HepG2 (cell line): Measurements from ENCODE around the gene PPP2R5D. TPM values are rescaled to one million over a fixed set of nuclear protein-coding genes. Genes with fewer than 3 reads are reported as not detected.

Experiments used
- AGO2 ChIP-seq: fragments of 200-400 bp; formaldehyde crosslinking; optimal IDR thresholded peaks from 2 replicates; pipeline ENCODE3; 2017; ENCODE audit warnings: mild to moderate bottlenecking, low read depth, low read length, moderate library complexity
- GATAD2A ChIP-seq: IDR thresholded peaks from 2 replicates; pipeline ENCODE4 v1.6.1; 2016
- HNF1A ChIP-seq, 2 experiments: sonication (generic) in 1 of 2; formaldehyde crosslinking in 1 of 2; IDR thresholded peaks; 2 replicates each; pipeline versions ENCODE4 v1.4.0 to v1.6.1; 2016 to 2020; ENCODE audit warnings: borderline replicate concordance in 1 of 2, low read depth in 1 of 2, mild to moderate bottlenecking in 1 of 2, missing genetic modification reagents in 1 of 2
- SKI ChIP-seq: fragments of 450-650 bp; IDR thresholded peaks from one replicate; pipeline ENCODE4 v1.6.1; 2018; ENCODE audit warnings: mild to moderate bottlenecking; ENCODE audit not compliant: partially characterized antibody
- SP5 ChIP-seq: IDR thresholded peaks from 2 replicates; pipeline ENCODE4 v1.6.1; 2016; ENCODE audit warnings: low read depth, borderline replicate concordance
- ZHX2 ChIP-seq, 2 experiments: sonication (generic) in 1 of 2; formaldehyde crosslinking in 1 of 2; IDR thresholded peaks; 2 replicates each; pipeline versions ENCODE4 v1.6.1 to v1.9.0; 2014 to 2022; ENCODE audit warnings: antibody characterized with exemption in 1 of 2, borderline replicate concordance in 1 of 2, inconsistent platforms in 1 of 2, low read depth in 1 of 2, missing genetic modification reagents in 1 of 2
- ZMAT3 ChIP-seq: sonication (generic); formaldehyde crosslinking; conservative IDR thresholded peaks from 2 replicates; pipeline ENCODE4 v1.7.0; 2021; ENCODE audit warnings: missing genetic modification reagents
- ZNF101 ChIP-seq: sonication (generic); formaldehyde crosslinking; IDR thresholded peaks from 2 replicates; pipeline ENCODE4 v1.4.0; 2020; ENCODE audit warnings: mild to moderate bottlenecking, low read depth, missing genetic modification reagents, borderline replicate concordance
- ZNF205 ChIP-seq: IDR thresholded peaks from 2 replicates; pipeline ENCODE4 v1.6.1; 2018; ENCODE audit warnings: missing biosample characterization, missing genetic modification reagents
- ZNF501 ChIP-seq: sonication (generic); formaldehyde crosslinking; IDR thresholded peaks from 2 replicates; pipeline ENCODE4 v1.5.1; 2020; ENCODE audit warnings: mild to moderate bottlenecking, moderate library complexity, missing genetic modification reagents
- ZNF580 ChIP-seq: IDR thresholded peaks from 2 replicates; pipeline ENCODE4 v1.6.1; 2016; ENCODE audit warnings: low read depth, borderline replicate concordance
- ZNF609 ChIP-seq: sonication (generic); formaldehyde crosslinking; IDR thresholded peaks from 2 replicates; pipeline ENCODE4 v1.4.0; 2020; ENCODE audit warnings: mild to moderate bottlenecking, missing genetic modification reagents, borderline replicate concordance
- polyA plus RNA-seq, 8 experiments: library from polyadenylated mRNA; depleted of rRNA in 3 of 8; stranded (reverse) in 7 of 8; unstranded in 1 of 8; fragments of >200 nt; fragmentation: Illumina TruSeq in 4 of 8; extraction: Trizol in 4 of 8; gene quantifications; 2 replicates each; pipeline versions ENCODE4 v1.2.1 to v1.2.3, GENCODE V29; 2011 to 2016; ENCODE audit warnings: low read depth in 4 of 8, missing spikeins in 1 of 8, mixed read lengths in 1 of 8; ENCODE audit not compliant: insufficient read depth in 1 of 8
- total RNA-seq, 5 experiments: library from RNA; depleted of rRNA; stranded (reverse); fragments of >200 nt; fragmentation: Illumina TruSeq; extraction: Trizol; gene quantifications; 2 replicates each; pipeline ENCODE4 v1.2.3, GENCODE V29; 2016; ENCODE audit warnings: low read depth in 1 of 5

The PPP2R5D gene
- total and polyA plus RNA-seq, 2 of the 13 experiments (the other 11 are each of a cell fraction or from before 2014, with no cell fraction given) = 53.7 to 60.4 TPM

- no peak for TF ChIP-seq ZNF580 (CRISPR knock-in tag)
- no peak for TF ChIP-seq ZNF205 (CRISPR knock-in tag)
- peak; percentile 25; the same call in 1 of the 2 replicates for TF ChIP-seq ZNF609
- TF ChIP-seq ZNF501 (CRISPR knock-in tag) = no peak; the same call in 1 of the 2 replicates
- TF ChIP-seq ZMAT3 (CRISPR knock-in tag) = no peak
- no peak for TF ChIP-seq HNF1A (IDR thresholded peaks at IDR 0.05; ENCODE audit: low read depth)
- TF ChIP-seq HNF1A (CRISPR knock-in tag; IDR thresholded peaks at IDR 0.05; ENCODE audit: borderline replicate concordance) = no peak; the same call in 1 of the 2 replicates
- peak; percentile 96 for TF ChIP-seq AGO2
- TF ChIP-seq ZNF101 = peak; percentile 38; the same call in 1 of the 2 replicates
- no peak for TF ChIP-seq GATAD2A (CRISPR knock-in tag)
- TF ChIP-seq ZHX2 (IDR thresholded peaks at IDR 0.05; ENCODE audit: low read depth) = no peak
- TF ChIP-seq ZHX2 (CRISPR knock-in tag; IDR thresholded peaks at IDR 0.05; ENCODE audit: borderline replicate concordance) = peak; percentile 63; the same call in 1 of the 2 replicates
- TF ChIP-seq SKI = no peak
- no peak for TF ChIP-seq SP5 (CRISPR knock-in tag)
Measured at GRCh38 chr6:42978487-42978838, 5.9 kb upstream of the PPP2R5D start (continued).
